GM21423 (cell line): ENCODE results near the gene NMUR1.
"Not testable (repeated sequence)": the region's sequence is repeated elsewhere in the genome, so short reads cannot be mapped to it uniquely, and the experiment has no call there.

ENCODE experiments used
- ATAC-seq: cut with Tn5 transposase; IDR thresholded peaks from one replicate; pipeline ENCODE4 v1.9.1; 2021; ENCODE audit warnings: mild to moderate bottlenecking, moderate library complexity; ENCODE audit not compliant: unreplicated experiment

Gene NMUR1

GRCh38 chr2:231530099-231531011, at the start of gene NMUR1:
NMUR1 (minus strand) TSS chr2:231530445; CDS start chr2:231530361, 84 bp downstream.
- peak; percentile 63 for ATAC-seq

GRCh38 chr2:231579560-231579959, 49.3 kb upstream of the NMUR1 start:
- ATAC-seq = no peak

GRCh38 chr2:231578655-231579054, 48.4 kb upstream of the NMUR1 start:
- not testable (repeated sequence) for ATAC-seq

GRCh38 chr2:231576465-231576864, 46.2 kb upstream of the NMUR1 start:
- ATAC-seq = no peak

GRCh38 chr2:231575612-231576256, 45.5 kb upstream of the NMUR1 start:
- no peak for ATAC-seq

- ATAC-seq = no peak
Measured at GRCh38 chr2:231573698-231574421, 43.6 kb upstream of the NMUR1 start.

- no peak for ATAC-seq
Measured at GRCh38 chr2:231573096-231573495, 42.9 kb upstream of the NMUR1 start.

GRCh38 chr2:231571661-231572191, 41.5 kb upstream of the NMUR1 start:
- ATAC-seq = no peak

- ATAC-seq = not testable (repeated sequence)
Measured at GRCh38 chr2:231570915-231571314, 40.7 kb upstream of the NMUR1 start.

- no peak for ATAC-seq
Measured at GRCh38 chr2:231568785-231569435, 38.7 kb upstream of the NMUR1 start.

- ATAC-seq = no peak
Measured at GRCh38 chr2:231568098-231568784, 38.0 kb upstream of the NMUR1 start.

GRCh38 chr2:231567159-231567558, 36.9 kb upstream of the NMUR1 start:
- no peak for ATAC-seq

- no peak for ATAC-seq
Measured at GRCh38 chr2:231565887-231566594, 35.8 kb upstream of the NMUR1 start.

GRCh38 chr2:231563378-231563961, 33.2 kb upstream of the NMUR1 start:
- no peak for ATAC-seq

GRCh38 chr2:231557571-231558217, 27.4 kb upstream of the NMUR1 start:
- ATAC-seq = peak; percentile 70

- ATAC-seq = no peak
Measured at GRCh38 chr2:231556981-231557380, 26.7 kb upstream of the NMUR1 start.

GRCh38 chr2:231556496-231556895, 26.3 kb upstream of the NMUR1 start:
- not testable (repeated sequence) for ATAC-seq

- ATAC-seq = no peak
Measured at GRCh38 chr2:231554748-231555545, 24.7 kb upstream of the NMUR1 start.
